DMS53 treated with DMSO at 0.1 percent for 48 hours (cell line): ENCODE data around the gene RABGGTB.
"Not testable (repeated sequence)": the region's sequence is repeated elsewhere in the genome, so short reads cannot be mapped to it uniquely, and the experiment has no call there.

ENCODE experiments used
- DNase-seq: peaks from one replicate; lab custom pipeline; 2025; ENCODE audit not compliant: unreplicated experiment; lab: John Stamatoyannopoulos, UW

Gene RABGGTB

GRCh38 chr1:75794382-75794781, 8.3 kb downstream of the RABGGTB start:
- DNase-seq, result peak; percentile 26

GRCh38 chr1:75795703-75796193, 9.7 kb downstream of the RABGGTB start:
- no peak for DNase-seq

GRCh38 chr1:75796376-75797272, 10.6 kb downstream of the RABGGTB start, which contains the start of gene MSH4:
Gene MSH4, plus strand, starts transcription at chr1:75796882. Its CDS starts 104 bp downstream, at chr1:75796986.
- DNase-seq, result peak; percentile 77

- DNase-seq, result no peak
Observed at GRCh38 chr1:75797273-75797588, 11.2 kb downstream of the RABGGTB start.

GRCh38 chr1:75797606-75798216, 11.7 kb downstream of the RABGGTB start:
- DNase-seq, result no peak

GRCh38 chr1:75801480-75801879, 15.4 kb downstream of the RABGGTB start:
- DNase-seq, result not testable (repeated sequence)

- DNase-seq, result no peak
Observed at GRCh38 chr1:75808921-75809320, 22.9 kb downstream of the RABGGTB start.

- not testable (repeated sequence) for DNase-seq
Observed at GRCh38 chr1:75810113-75810512, 24.1 kb downstream of the RABGGTB start.

- DNase-seq, result no peak
Observed at GRCh38 chr1:75811211-75811981, 25.3 kb downstream of the RABGGTB start.

- DNase-seq, result no peak
Observed at GRCh38 chr1:75812065-75812464, 26.0 kb downstream of the RABGGTB start.

GRCh38 chr1:75823596-75823995, 37.5 kb downstream of the RABGGTB start:
- not testable (repeated sequence) for DNase-seq

- no peak for DNase-seq
Observed at GRCh38 chr1:75836528-75837100, 50.6 kb downstream of the RABGGTB start.

GRCh38 chr1:75838079-75838478, 52.0 kb downstream of the RABGGTB start:
- DNase-seq, result no peak

- no peak for DNase-seq
Observed at GRCh38 chr1:75841421-75841820, 55.4 kb downstream of the RABGGTB start.
